HEK293 (cell line): Measurements from ENCODE around the gene OIP5.

Source experiments
- CTCF ChIP-seq: fragments of 450-650 bp; formaldehyde crosslinking; IDR thresholded peaks from 2 replicates; pipeline ENCODE4 v1.5.1; 2016; ENCODE audit warnings: missing biosample characterization, missing genetic modification characterization
- IKZF3 ChIP-seq: fragments of 450-650 bp; IDR thresholded peaks from 2 replicates; pipeline ENCODE4 v1.5.0; 2018; ENCODE audit warnings: missing biosample characterization, mild to moderate bottlenecking, missing genetic modification characterization, moderate library complexity
- OSR2 ChIP-seq: fragments of 450-650 bp; formaldehyde crosslinking; IDR thresholded peaks from 2 replicates; pipeline ENCODE4 v1.5.1; 2016; ENCODE audit warnings: missing biosample characterization, missing genetic modification characterization
- REST ChIP-seq: fragments of 450-650 bp; formaldehyde crosslinking; IDR thresholded peaks from 2 replicates; pipeline ENCODE4 v1.5.1; 2016; ENCODE audit warnings: missing biosample characterization, missing genetic modification characterization
- ZNF274 ChIP-seq, 2 experiments: fragments of 200-500 bp in 1 of 2; fragments of 450-650 bp in 1 of 2; sonication (Bioruptor generic) in 1 of 2; formaldehyde crosslinking in 1 of 2; IDR thresholded peaks; 2 replicates each; pipeline versions ENCODE4 v1.5.1 to v1.6.1; 2014 to 2016; ENCODE audit warnings: borderline replicate concordance in 1 of 2, inconsistent platforms in 1 of 2, low read length in 1 of 2, missing biosample characterization in 1 of 2, missing genetic modification characterization in 1 of 2

- TF ChIP-seq REST (no peak), CTCF (tag by site-specific recombination) (no peak), ZNF274 (IDR thresholded peaks at IDR 0.05; ENCODE audit: low read length) (no peak), ZNF274 (tag by site-specific recombination; IDR thresholded peaks at IDR 0.05; ENCODE audit: borderline replicate concordance) (no peak), OSR2 (tag by site-specific recombination) (no peak), IKZF3 (tag by site-specific recombination) (no peak)
Observed at GRCh38 chr15:41331281-41331680, 1.1 kb downstream of the OIP5 start.
